Osteoblast (primary cell): ENCODE data around the gene KRT4. TPM values are rescaled to one million over a fixed set of nuclear protein-coding genes. Genes with fewer than 3 reads are reported as not detected.

Experiments
- DNase-seq: peaks from one replicate; pipeline ENCODE4 v3.0.0; 2011; ENCODE audit warnings: low spot score, mixed read lengths; ENCODE audit not compliant: insufficient read length; ENCODE audit errors: missing footprints
- H2AFZ ChIP-seq: 2 replicates; pipeline ENCODE4 v1.6.0; 2011; ENCODE audit warnings: mild to moderate bottlenecking, low read length
- H3K27ac ChIP-seq: 2 replicates; pipeline ENCODE4 v1.5.1; 2011; ENCODE audit warnings: mild to moderate bottlenecking, low read depth, low read length, moderate library complexity
- H3K27me3 ChIP-seq: 2 replicates; pipeline ENCODE4 v1.6.0; 2012; ENCODE audit warnings: mild to moderate bottlenecking, control low read depth, inconsistent platforms, low read length, moderate library complexity; ENCODE audit not compliant: insufficient read depth
- H3K36me3 ChIP-seq: 2 replicates; pipeline ENCODE4 v1.5.1; 2011; ENCODE audit warnings: mild to moderate bottlenecking, low read length, control low read depth, moderate library complexity; ENCODE audit not compliant: insufficient read depth
- H3K4me1 ChIP-seq: 2 replicates; pipeline ENCODE4 v1.5.1; 2011; ENCODE audit warnings: mild to moderate bottlenecking, low read length, control low read depth, moderate library complexity; ENCODE audit not compliant: insufficient read depth
- H3K4me2 ChIP-seq: 2 replicates; pipeline ENCODE4 v1.6.0; 2011; ENCODE audit warnings: mild to moderate bottlenecking, low read length; ENCODE audit not compliant: insufficient read depth
- H3K4me3 ChIP-seq: fragments of 200-600 bp; sonication (generic); 3 replicates; pipeline ENCODE4 v1.5.1; 2012; ENCODE audit warnings: mild to moderate bottlenecking, low read length, inconsistent platforms; ENCODE audit not compliant: insufficient read depth
- H3K79me2 ChIP-seq: 2 replicates; pipeline ENCODE4 v1.6.0; 2012; ENCODE audit warnings: mild to moderate bottlenecking, low read length, control low read depth, inconsistent platforms; ENCODE audit not compliant: insufficient read depth
- H3K9me3 ChIP-seq: 2 replicates; pipeline ENCODE4 v1.5.1; 2011; ENCODE audit warnings: low read depth, low read length, control low read depth
- H4K20me1 ChIP-seq: 2 replicates; pipeline ENCODE4 v1.6.0; 2012; ENCODE audit warnings: mild to moderate bottlenecking, low read length, control low read depth; ENCODE audit not compliant: insufficient read depth
- CTCF ChIP-seq: IDR thresholded peaks from 2 replicates; pipeline ENCODE4 v1.5.1; 2011; ENCODE audit warnings: mild to moderate bottlenecking, low read depth, low read length, moderate library complexity; ENCODE audit errors: extremely low read depth
- total RNA-seq: library from RNA; depleted of rRNA; stranded (reverse); fragments of >200 nt; gene quantifications from 2 replicates; pipeline ENCODE4 v1.2.3, GENCODE V29; 2012

KRT4 gene
- total RNA-seq, 1 donor = not detected

DNA sequence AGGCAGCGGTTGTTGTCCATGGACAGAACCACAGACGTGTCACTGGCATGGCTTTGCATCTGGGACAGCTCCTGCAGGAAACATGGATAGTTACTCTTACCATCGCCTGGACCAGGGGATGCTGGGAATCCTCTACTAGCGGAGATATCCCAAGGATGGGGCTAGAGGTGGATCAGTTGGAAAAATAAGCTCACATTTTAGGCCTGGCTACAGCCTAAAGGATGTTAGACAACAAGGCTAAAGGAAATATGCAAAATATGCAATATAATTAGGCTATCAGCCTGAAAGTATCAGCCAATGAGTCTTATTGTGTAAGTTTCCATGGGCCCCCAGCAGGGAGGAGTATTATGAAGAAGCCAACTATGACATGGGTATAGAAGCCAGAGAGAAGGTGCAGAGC lies 41.7 kb downstream of the KRT4 start:
- H3K4me1 ChIP-seq = no peaks in the 10 kb centered on the region
- H3K79me2 ChIP-seq = no peaks in the 10 kb centered on the region
- no peak for DNase-seq
- H3K9me3 ChIP-seq = no peaks in the 10 kb centered on the region
- no peak overlapping the region for H2AFZ ChIP-seq
- no peaks in the 10 kb centered on the region for H3K36me3 ChIP-seq
- H4K20me1 ChIP-seq = no peaks in the 10 kb centered on the region
- no peak overlapping the region for H3K4me3 ChIP-seq
- peaks cover 60% of the 10 kb centered on the region for H3K27me3 ChIP-seq
- H3K4me2 ChIP-seq = no peak overlapping the region
- H3K27ac ChIP-seq = no peak overlapping the region
- TF ChIP-seq CTCF = no peak

DNA sequence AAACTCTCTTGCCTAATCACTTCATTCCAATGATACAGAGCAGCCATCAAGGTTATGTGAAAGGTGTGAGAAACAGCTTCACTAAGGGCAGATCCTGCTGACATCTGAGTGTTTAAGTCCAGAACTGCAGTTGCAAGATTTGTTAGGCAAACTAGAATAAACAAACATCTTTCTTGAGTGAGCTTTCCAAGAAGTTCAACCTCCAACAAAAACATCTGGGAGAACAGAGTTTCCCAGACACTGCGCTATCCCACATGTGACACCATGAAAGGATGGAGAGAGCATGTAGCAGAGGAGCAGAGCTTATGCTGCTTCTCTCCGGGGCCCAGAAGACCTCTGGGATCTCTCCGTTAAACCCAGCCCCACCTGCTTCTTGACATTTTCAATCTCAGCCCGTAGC lies 42.4 kb downstream of the KRT4 start:
- no peaks in the 10 kb centered on the region for H3K9me3 ChIP-seq
- H3K4me3 ChIP-seq = no peak overlapping the region
- H3K4me2 ChIP-seq = no peak overlapping the region
- no peaks in the 10 kb centered on the region for H3K36me3 ChIP-seq
- TF ChIP-seq CTCF = no peak
- H3K27me3 ChIP-seq = peaks cover 56% of the 10 kb centered on the region
- H4K20me1 ChIP-seq = no peaks in the 10 kb centered on the region
- H3K4me1 ChIP-seq = no peaks in the 10 kb centered on the region
- H2AFZ ChIP-seq = no peak overlapping the region
- no peaks in the 10 kb centered on the region for H3K79me2 ChIP-seq
- DNase-seq = no peak
- H3K27ac ChIP-seq = no peak overlapping the region

DNA sequence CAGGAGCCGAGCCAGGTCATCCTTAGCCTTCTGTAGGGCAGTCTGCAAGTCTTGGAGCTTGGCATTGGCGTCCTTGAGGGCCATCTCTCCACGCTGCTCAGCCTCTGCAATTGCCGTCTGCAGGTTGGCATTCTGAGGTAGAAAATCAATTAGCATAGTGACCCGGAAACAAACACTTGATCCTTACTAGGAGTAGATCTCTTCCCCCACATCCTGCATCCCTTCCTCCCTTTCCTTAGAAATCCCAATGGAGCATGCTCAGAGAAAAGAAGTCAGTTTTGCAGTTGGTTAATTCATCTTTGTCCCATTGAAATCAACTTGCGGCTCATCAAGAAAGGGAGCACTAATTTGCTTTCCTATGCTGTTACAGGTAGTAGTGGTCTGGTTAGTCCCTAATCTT lies 42.8 kb downstream of the KRT4 start:
- H3K4me3 ChIP-seq = no peak overlapping the region
- no peak overlapping the region for H2AFZ ChIP-seq
- no peaks in the 10 kb centered on the region for H3K79me2 ChIP-seq
- DNase-seq = no peak
- H3K4me2 ChIP-seq = no peak overlapping the region
- TF ChIP-seq CTCF = no peak
- H3K4me1 ChIP-seq = no peaks in the 10 kb centered on the region
- no peaks in the 10 kb centered on the region for H3K36me3 ChIP-seq
- H3K27ac ChIP-seq = no peak overlapping the region
- H4K20me1 ChIP-seq = no peaks in the 10 kb centered on the region
- no peaks in the 10 kb centered on the region for H3K9me3 ChIP-seq
- H3K27me3 ChIP-seq = peaks cover 54% of the 10 kb centered on the region

DNA sequence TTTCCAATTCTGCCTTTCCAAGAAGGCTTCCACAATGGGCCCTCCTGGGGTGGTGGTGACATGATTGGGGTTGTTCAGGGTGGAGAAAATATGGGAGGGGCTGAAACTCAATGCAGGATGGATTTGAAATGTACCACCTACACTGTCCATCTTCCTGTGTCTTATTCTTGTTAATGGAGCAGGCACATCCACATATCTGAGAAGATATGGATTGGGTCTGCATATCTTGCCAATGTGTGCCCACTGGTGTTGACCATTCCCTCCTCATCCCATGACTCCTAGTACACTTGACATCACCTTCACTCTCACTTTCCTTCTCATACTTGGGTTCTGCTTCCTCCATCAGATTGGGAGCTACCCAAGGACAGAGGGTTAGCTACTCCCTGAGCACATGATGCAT lies 44.0 kb downstream of the KRT4 start:
- no peaks in the 10 kb centered on the region for H3K36me3 ChIP-seq
- H3K27ac ChIP-seq = no peak overlapping the region
- no peaks in the 10 kb centered on the region for H3K79me2 ChIP-seq
- peaks cover 49% of the 10 kb centered on the region for H3K27me3 ChIP-seq
- no peaks in the 10 kb centered on the region for H4K20me1 ChIP-seq
- no peaks in the 10 kb centered on the region for H3K4me1 ChIP-seq
- no peak overlapping the region for H3K4me2 ChIP-seq
- DNase-seq = no peak
- TF ChIP-seq CTCF = no peak
- H2AFZ ChIP-seq = no peak overlapping the region
- no peaks in the 10 kb centered on the region for H3K9me3 ChIP-seq
- no peak overlapping the region for H3K4me3 ChIP-seq
